GM23338 (cell line): Measurements from ENCODE around the gene RNASE2. TPM values are rescaled to one million over a fixed set of nuclear protein-coding genes. Genes with fewer than 3 reads are reported as not detected.

Source experiments
- ATAC-seq: fragments of 200-7000 bp; cut with Tn5 transposase; 3 replicates; pipeline ENCODE4 v1.9.1; 2020
- DNase-seq: peaks from one replicate; pipeline ENCODE4 v3.0.0-alpha.2; 2015; ENCODE audit warnings: low spot score
- H2AFZ ChIP-seq: fragments of 200-600 bp; sonication (generic); 2 replicates; pipeline ENCODE4 v1.8.0; 2016; ENCODE audit warnings: antibody characterized with exemption, mild to moderate bottlenecking, moderate library complexity
- H3F3A ChIP-seq: fragments of 200-600 bp; sonication (generic); replicated peaks from 2 replicates; pipeline ENCODE4 v1.8.0; 2017; ENCODE audit warnings: antibody characterized with exemption, mixed run types, low read depth
- H3K27ac ChIP-seq: fragments of 200-600 bp; sonication (generic); 2 replicates; pipeline ENCODE4 v1.6.1; 2016; ENCODE audit warnings: low read depth
- H3K27me3 ChIP-seq: fragments of 200-600 bp; sonication (generic); 2 replicates; pipeline ENCODE4 v1.8.0; 2016; ENCODE audit warnings: mild to moderate bottlenecking, mixed run types, moderate library complexity; ENCODE audit not compliant: insufficient read depth
- H3K36me3 ChIP-seq: fragments of 200-600 bp; sonication (generic); 2 replicates; pipeline ENCODE4 v1.8.0; 2016; ENCODE audit warnings: mild to moderate bottlenecking; ENCODE audit not compliant: insufficient read depth
- H3K4me1 ChIP-seq: fragments of 200-600 bp; sonication (generic); 2 replicates; pipeline ENCODE4 v1.8.0; 2016; ENCODE audit warnings: mild to moderate bottlenecking, moderate library complexity; ENCODE audit not compliant: insufficient read depth
- H3K4me2 ChIP-seq: fragments of 200-600 bp; sonication (generic); 2 replicates; pipeline ENCODE4 v1.7.1; 2017; ENCODE audit warnings: mixed run types
- H3K4me3 ChIP-seq: fragments of 200-600 bp; sonication (generic); 2 replicates; pipeline ENCODE4 v1.6.1; 2016; ENCODE audit warnings: mixed run types
- H3K79me2 ChIP-seq: fragments of 200-600 bp; sonication (generic); replicated peaks from 2 replicates; pipeline ENCODE4 v1.8.0; 2017; ENCODE audit warnings: mild to moderate bottlenecking; ENCODE audit not compliant: insufficient read depth
- H3K9me2 ChIP-seq: fragments of 200-600 bp; sonication (generic); 2 replicates; pipeline ENCODE4 v1.8.0; 2017; ENCODE audit not compliant: insufficient read depth
- H4K20me1 ChIP-seq: fragments of 200-600 bp; sonication (generic); replicated peaks from 2 replicates; pipeline ENCODE4 v1.8.0; 2017; ENCODE audit warnings: mild to moderate bottlenecking; ENCODE audit not compliant: insufficient read depth
- H3K27ac Mint-ChIP-seq: 2 replicates; pipeline ENCODE4 v1.8.0; 2020; ENCODE audit warnings: inconsistent platforms, mild to moderate bottlenecking, moderate library complexity, mixed read lengths
- H3K27me3 Mint-ChIP-seq: 3 replicates; pipeline ENCODE4 v1.8.0; 2022; ENCODE audit warnings: low read depth, mild to moderate bottlenecking, moderate library complexity, mixed read lengths, inconsistent platforms; ENCODE audit not compliant: insufficient read depth, poor library complexity
- H3K36me3 Mint-ChIP-seq: 3 replicates; pipeline ENCODE4 v1.8.0; 2021; ENCODE audit warnings: low read depth, mild to moderate bottlenecking, inconsistent platforms, moderate library complexity, mixed read lengths
- H3K4me1 Mint-ChIP-seq: 3 replicates; pipeline ENCODE4 v1.8.0; 2020; ENCODE audit warnings: mild to moderate bottlenecking, inconsistent platforms, mixed read lengths
- H3K4me3 Mint-ChIP-seq: 3 replicates; pipeline ENCODE4 v1.8.0; 2021; ENCODE audit warnings: moderate library complexity, mild to moderate bottlenecking, inconsistent platforms, mixed read lengths
- H3K9me3 Mint-ChIP-seq: 3 replicates; pipeline ENCODE4 v1.8.0; 2020; ENCODE audit warnings: moderate library complexity, mild to moderate bottlenecking, inconsistent platforms, mixed read lengths
- CREB1 ChIP-seq: fragments of 250-450 bp; sonication (Bioruptor Pico); IDR thresholded peaks from 2 replicates; pipeline ENCODE4 v1.5.0; 2020; ENCODE audit warnings: low read depth, mild to moderate bottlenecking, moderate library complexity
- CTCF ChIP-seq, 2 experiments: fragments of 200-600 bp in 1 of 2; sonication (generic) in 1 of 2; conservative IDR thresholded peaks; 2 replicates each; pipeline versions ENCODE4 v1.5.1 to v1.6.1; 2016 to 2017; ENCODE audit warnings: antibody characterized with exemption in 2 of 2, low read depth in 2 of 2, mild to moderate bottlenecking in 2 of 2, moderate library complexity in 1 of 2
- ETS1 ChIP-seq: IDR thresholded peaks from 2 replicates; pipeline ENCODE4 v1.6.1; 2016; ENCODE audit warnings: antibody characterized with exemption
- EZH2 ChIP-seq: fragments of 200-600 bp; sonication (generic); IDR thresholded peaks from one replicate; pipeline ENCODE4 v1.8.0; 2017; ENCODE audit warnings: antibody characterized with exemption, mild to moderate bottlenecking, low read depth; ENCODE audit not compliant: unreplicated experiment
- EZH2phosphoT487 ChIP-seq: fragments of 200-600 bp; sonication (generic); IDR thresholded peaks from one replicate; pipeline ENCODE4 v1.8.1; 2018; ENCODE audit warnings: antibody characterized with exemption; ENCODE audit not compliant: unreplicated experiment
- JUNB ChIP-seq: IDR thresholded peaks from one replicate; pipeline ENCODE4 v1.6.1; 2016; ENCODE audit warnings: antibody characterized with exemption; ENCODE audit not compliant: unreplicated experiment
- NANOG ChIP-seq: IDR thresholded peaks from 2 replicates; pipeline ENCODE4 v1.6.1; 2016; ENCODE audit warnings: antibody characterized with exemption, borderline replicate concordance
- REST ChIP-seq: IDR thresholded peaks from one replicate; pipeline ENCODE4 v1.6.1; 2018; ENCODE audit warnings: antibody characterized with exemption; ENCODE audit not compliant: unreplicated experiment
- STAT1 ChIP-seq: IDR thresholded peaks from one replicate; pipeline ENCODE4 v1.6.1; 2016; ENCODE audit warnings: antibody characterized with exemption; ENCODE audit not compliant: unreplicated experiment
- ZNF114 ChIP-seq: fragments of 250-450 bp; sonication (Bioruptor Pico); IDR thresholded peaks from 2 replicates; pipeline ENCODE4 v1.5.0; 2020; ENCODE audit warnings: mild to moderate bottlenecking, moderate library complexity
- ZNF331 ChIP-seq: fragments of 250-450 bp; sonication (Bioruptor Pico); IDR thresholded peaks from 2 replicates; pipeline ENCODE4 v1.5.0; 2020; ENCODE audit warnings: low read depth, mild to moderate bottlenecking, moderate library complexity
- ZNF462 ChIP-seq: fragments of 250-450 bp; sonication (Bioruptor Pico); IDR thresholded peaks from 2 replicates; pipeline ENCODE4 v1.5.0; 2020; ENCODE audit warnings: mild to moderate bottlenecking, moderate library complexity
- polyA plus RNA-seq: library from polyadenylated mRNA; unstranded; fragments of >200 nt; fragmentation: Nextera tagmentation; extraction: Ambion mirVana; gene quantifications from 2 replicates; pipeline ENCODE4 v1.2.1, GENCODE V29; 2016
- total RNA-seq: library from RNA; depleted of rRNA; stranded (reverse); fragments of >200 nt; shearing (Covaris generic); gene quantifications from 2 replicates; pipeline ENCODE4 v1.2.3, GENCODE V29; 2014

The RNASE2 gene
- total and polyA plus RNA-seq, 2 experiments from 2014 or later, result not detected

GRCh38 chr14:20997115-20997514, 41.8 kb downstream of the RNASE2 start:
- ATAC-seq (no peak), DNase-seq (no peak)
- Mint-ChIP-seq H3K27ac (no peak overlapping the region), H3K4me3 (no peak overlapping the region), H3K27me3 (peaks cover 2% of the 10 kb centered on the region), H3K36me3 (peaks cover 45% of the 10 kb centered on the region), H3K4me1 (peaks cover 23% of the 10 kb centered on the region), H3K9me3 (no peaks in the 10 kb centered on the region)
- H3K36me3 ChIP-seq, result peaks cover 42% of the 10 kb centered on the region
- peaks cover 6% of the 10 kb centered on the region for H3K4me1 ChIP-seq
- no peaks in the 10 kb centered on the region; the same call in 1 of the 2 replicates for H4K20me1 ChIP-seq
- TF ChIP-seq REST, result no peak
- no peak for TF ChIP-seq CREB1
- no peak for TF ChIP-seq ETS1
- TF ChIP-seq EZH2phosphoT487, result no peak
- TF ChIP-seq JUNB, result no peak
- TF ChIP-seq EZH2, result no peak
- no peak for TF ChIP-seq CTCF (conservative IDR thresholded peaks at IDR 0.05; ENCODE audit: low read depth in 2 of 2)
- TF ChIP-seq STAT1, result no peak
- TF ChIP-seq ZNF331, result no peak
- TF ChIP-seq ZNF114 (CRISPR knock-in tag), result no peak
- TF ChIP-seq ZNF462 (CRISPR knock-in tag), result no peak
- TF ChIP-seq NANOG, result no peak
- no peak overlapping the region for H3K27ac ChIP-seq
- H3F3A ChIP-seq, result 0 out of 2 replicates have a peak, but pooled peaks cover 4% of the 10 kb centered on the region
- no peaks in the 10 kb centered on the region for H3K9me2 ChIP-seq
- no peak overlapping the region for H2AFZ ChIP-seq
- no peak overlapping the region for H3K4me2 ChIP-seq
- H3K79me2 ChIP-seq, result peaks cover 7% of the 10 kb centered on the region; the same call in 1 of the 2 replicates
- no peaks in the 10 kb centered on the region for H3K27me3 ChIP-seq
- H3K4me3 ChIP-seq, result no peak overlapping the region
